K562 (cell line): ENCODE data around the gene FAM53A. TPM values are rescaled to one million over a fixed set of nuclear protein-coding genes. Genes with fewer than 3 reads are reported as not detected.
A peak's percentile ranks its signal among the peaks of the same experiment; 100 is the strongest.

Source experiments
- CEBPG ChIP-seq, 3 experiments: fragments of 200-800 bp in 1 of 3; sonication (Bioruptor generic) in 1 of 3; sonication (generic) in 1 of 3; formaldehyde crosslinking in 1 of 3; IDR thresholded peaks in 2 of 3; conservative IDR thresholded peaks in 1 of 3; 2 replicates each; pipeline versions ENCODE4 v1.6.1 to v1.8.0; 2016 to 2022; ENCODE audit warnings: missing compliant biosample characterization in 2 of 3, missing genetic modification characterization in 2 of 3, mild to moderate bottlenecking in 1 of 3, missing genetic modification reagents in 1 of 3
- EZH2 ChIP-seq: IDR thresholded peaks from 2 replicates; pipeline ENCODE4 v1.6.1; 2012; ENCODE audit warnings: low read depth, mild to moderate bottlenecking, inconsistent platforms, low read length, borderline replicate concordance
- FOSL1 ChIP-seq: fragments of 200-800 bp; sonication (Bioruptor generic); conservative IDR thresholded peaks from 2 replicates; pipeline ENCODE4 v1.6.1; 2016; ENCODE audit warnings: missing genetic modification characterization, missing compliant biosample characterization
- FOXP1 ChIP-seq: sonication (generic); formaldehyde crosslinking; IDR thresholded peaks from 2 replicates; pipeline ENCODE4 v1.8.0; 2022; ENCODE audit warnings: mild to moderate bottlenecking, missing genetic modification reagents
- NFRKB ChIP-seq: fragments of 450-650 bp; IDR thresholded peaks from 2 replicates; pipeline ENCODE4 v1.6.1; 2016; ENCODE audit warnings: low read depth
- NR4A1 ChIP-seq, 2 experiments: fragments of 250-450 bp in 1 of 2; fragments of 450-650 bp in 1 of 2; sonication (Bioruptor Pico) in 1 of 2; IDR thresholded peaks; 2 replicates each; pipeline versions ENCODE4 v1.4.0 to v1.6.1; 2016 to 2020; ENCODE audit warnings: mild to moderate bottlenecking in 2 of 2, missing compliant biosample characterization in 1 of 2, missing genetic modification characterization in 1 of 2, moderate library complexity in 1 of 2
- SMAD4 ChIP-seq: fragments of 250-450 bp; sonication (Bioruptor Pico); conservative IDR thresholded peaks from 2 replicates; pipeline ENCODE4 v1.8.0; 2021; ENCODE audit warnings: inconsistent platforms, mild to moderate bottlenecking, moderate library complexity
- SP2 ChIP-seq: IDR thresholded peaks from 2 replicates; pipeline ENCODE4 v1.6.1; 2011; ENCODE audit warnings: mild to moderate bottlenecking, low read depth, low read length, moderate library complexity; ENCODE audit not compliant: poor library complexity, severe bottlenecking; ENCODE audit errors: extremely low read depth
- SRSF3 ChIP-seq: fragments of 200-400 bp; formaldehyde crosslinking; IDR thresholded peaks from 2 replicates; pipeline ENCODE4 v1.6.1; 2016; ENCODE audit warnings: mild to moderate bottlenecking, low read length, moderate library complexity; ENCODE audit not compliant: insufficient read depth
- ZNF717 ChIP-seq: fragments of 250-450 bp; sonication (Bioruptor Pico); IDR thresholded peaks from 2 replicates; pipeline ENCODE4 v1.5.0; 2021
- ZNF77 ChIP-seq: fragments of 250-450 bp; sonication (Bioruptor Pico); IDR thresholded peaks from 2 replicates; pipeline ENCODE4 v1.5.0; 2020
- polyA plus RNA-seq, 8 experiments: library from polyadenylated mRNA; depleted of rRNA in 4 of 8; stranded (reverse) in 5 of 8; unstranded in 3 of 8; fragments of >200 nt; fragmentation: Nextera tagmentation in 2 of 8; fragmentation: Illumina TruSeq in 1 of 8; extraction: Ambion mirVana in 2 of 8; extraction: Trizol in 1 of 8; gene quantifications; 2 replicates each; pipeline versions ENCODE4 v1.2.1 to v1.2.3, GENCODE V29; 2011 to 2014; ENCODE audit warnings: inconsistent platforms in 1 of 8, missing spikeins in 1 of 8
- total RNA-seq, 7 experiments: library from RNA; depleted of rRNA in 6 of 7; stranded (reverse); fragments of >200 nt in 6 of 7; fragmentation: Illumina TruSeq in 2 of 7; extraction: Trizol in 2 of 7; gene quantifications; 2 replicates each; pipeline versions ENCODE4 v1.2.1 to v1.2.3, GENCODE V29; 2011 to 2021; ENCODE audit warnings: low replicate concordance in 1 of 7
- TF ChIP-seq, protein P1 (sequence below): fragments of 200-800 bp; sonication (Bioruptor generic); IDR thresholded peaks from 2 replicates; pipeline ENCODE4 v1.6.1; 2016; ENCODE audit warnings: missing genetic modification characterization, missing compliant biosample characterization
- TF ChIP-seq, protein P2 (sequence below), 2 experiments: fragments of 450-650 bp; IDR thresholded peaks; 2 replicates each; pipeline ENCODE4 v1.6.1; 2016

FAM53A gene
- total and polyA plus RNA-seq, 9 of the 15 experiments (the other 6 are each of a cell fraction or from before 2014, with no cell fraction given): 0.53 to 2.7 (median 1.4) TPM; not detected in 2

GRCh38 chr4:1683736-1684505, at the start of gene FAM53A (continued):
- TF ChIP-seq, protein P1, sequence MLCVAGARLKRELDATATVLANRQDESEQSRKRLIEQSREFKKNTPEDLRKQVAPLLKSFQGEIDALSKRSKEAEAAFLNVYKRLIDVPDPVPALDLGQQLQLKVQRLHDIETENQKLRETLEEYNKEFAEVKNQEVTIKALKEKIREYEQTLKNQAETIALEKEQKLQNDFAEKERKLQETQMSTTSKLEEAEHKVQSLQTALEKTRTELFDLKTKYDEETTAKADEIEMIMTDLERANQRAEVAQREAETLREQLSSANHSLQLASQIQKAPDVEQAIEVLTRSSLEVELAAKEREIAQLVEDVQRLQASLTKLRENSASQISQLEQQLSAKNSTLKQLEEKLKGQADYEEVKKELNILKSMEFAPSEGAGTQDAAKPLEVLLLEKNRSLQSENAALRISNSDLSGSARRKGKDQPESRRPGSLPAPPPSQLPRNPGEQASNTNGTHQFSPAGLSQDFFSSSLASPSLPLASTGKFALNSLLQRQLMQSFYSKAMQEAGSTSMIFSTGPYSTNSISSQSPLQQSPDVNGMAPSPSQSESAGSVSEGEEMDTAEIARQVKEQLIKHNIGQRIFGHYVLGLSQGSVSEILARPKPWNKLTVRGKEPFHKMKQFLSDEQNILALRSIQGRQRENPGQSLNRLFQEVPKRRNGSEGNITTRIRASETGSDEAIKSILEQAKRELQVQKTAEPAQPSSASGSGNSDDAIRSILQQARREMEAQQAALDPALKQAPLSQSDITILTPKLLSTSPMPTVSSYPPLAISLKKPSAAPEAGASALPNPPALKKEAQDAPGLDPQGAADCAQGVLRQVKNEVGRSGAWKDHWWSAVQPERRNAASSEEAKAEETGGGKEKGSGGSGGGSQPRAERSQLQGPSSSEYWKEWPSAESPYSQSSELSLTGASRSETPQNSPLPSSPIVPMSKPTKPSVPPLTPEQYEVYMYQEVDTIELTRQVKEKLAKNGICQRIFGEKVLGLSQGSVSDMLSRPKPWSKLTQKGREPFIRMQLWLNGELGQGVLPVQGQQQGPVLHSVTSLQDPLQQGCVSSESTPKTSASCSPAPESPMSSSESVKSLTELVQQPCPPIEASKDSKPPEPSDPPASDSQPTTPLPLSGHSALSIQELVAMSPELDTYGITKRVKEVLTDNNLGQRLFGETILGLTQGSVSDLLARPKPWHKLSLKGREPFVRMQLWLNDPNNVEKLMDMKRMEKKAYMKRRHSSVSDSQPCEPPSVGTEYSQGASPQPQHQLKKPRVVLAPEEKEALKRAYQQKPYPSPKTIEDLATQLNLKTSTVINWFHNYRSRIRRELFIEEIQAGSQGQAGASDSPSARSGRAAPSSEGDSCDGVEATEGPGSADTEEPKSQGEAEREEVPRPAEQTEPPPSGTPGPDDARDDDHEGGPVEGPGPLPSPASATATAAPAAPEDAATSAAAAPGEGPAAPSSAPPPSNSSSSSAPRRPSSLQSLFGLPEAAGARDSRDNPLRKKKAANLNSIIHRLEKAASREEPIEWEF (CRISPR knock-in tag): no peak
- no peak for TF ChIP-seq SRSF3
- peak; percentile 68; the same call in 1 of the 2 replicates for TF ChIP-seq NR4A1 (CRISPR knock-in tag; IDR thresholded peaks at IDR 0.05)
- TF ChIP-seq NR4A1 (tag; IDR thresholded peaks at IDR 0.05): peak; percentile 61; the same call in 1 of the 2 replicates
- no peak for TF ChIP-seq NFRKB
- no peak for TF ChIP-seq ZNF77 (CRISPR knock-in tag)
- TF ChIP-seq, protein P2, sequence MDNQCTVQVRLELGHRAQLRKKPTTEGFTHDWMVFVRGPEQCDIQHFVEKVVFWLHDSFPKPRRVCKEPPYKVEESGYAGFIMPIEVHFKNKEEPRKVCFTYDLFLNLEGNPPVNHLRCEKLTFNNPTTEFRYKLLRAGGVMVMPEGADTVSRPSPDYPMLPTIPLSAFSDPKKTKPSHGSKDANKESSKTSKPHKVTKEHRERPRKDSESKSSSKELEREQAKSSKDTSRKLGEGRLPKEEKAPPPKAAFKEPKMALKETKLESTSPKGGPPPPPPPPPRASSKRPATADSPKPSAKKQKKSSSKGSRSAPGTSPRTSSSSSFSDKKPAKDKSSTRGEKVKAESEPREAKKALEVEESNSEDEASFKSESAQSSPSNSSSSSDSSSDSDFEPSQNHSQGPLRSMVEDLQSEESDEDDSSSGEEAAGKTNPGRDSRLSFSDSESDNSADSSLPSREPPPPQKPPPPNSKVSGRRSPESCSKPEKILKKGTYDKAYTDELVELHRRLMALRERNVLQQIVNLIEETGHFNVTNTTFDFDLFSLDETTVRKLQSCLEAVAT (IDR thresholded peaks at IDR 0.05): no peak
- peak; percentile 47; the same call in 1 of the 2 replicates for TF ChIP-seq CEBPG (CRISPR knock-in tag; IDR thresholded peaks at IDR 0.05)
- TF ChIP-seq CEBPG (tag; conservative IDR thresholded peaks at IDR 0.05 in 1 of 2, IDR thresholded peaks at IDR 0.05 in 1 of 2): no peak
- no peak for TF ChIP-seq EZH2
- TF ChIP-seq SMAD4 (CRISPR knock-in tag): peak; percentile 86
- no peak for TF ChIP-seq SP2
- no peak for TF ChIP-seq FOSL1
- peak; percentile 95 for TF ChIP-seq FOXP1 (CRISPR knock-in tag)
- TF ChIP-seq ZNF717 (CRISPR knock-in tag): no peak
